CD4-positive, alpha-beta T cell treated with Interleukin-17A for 4 hours (primary cell): ENCODE results near the gene C16orf86.

Experiments
- DNase-seq: peaks from one replicate; pipeline ENCODE4 v3.0.0-alpha.2; 2020; ENCODE audit warnings: mixed read lengths

C16orf86 gene, protein sequence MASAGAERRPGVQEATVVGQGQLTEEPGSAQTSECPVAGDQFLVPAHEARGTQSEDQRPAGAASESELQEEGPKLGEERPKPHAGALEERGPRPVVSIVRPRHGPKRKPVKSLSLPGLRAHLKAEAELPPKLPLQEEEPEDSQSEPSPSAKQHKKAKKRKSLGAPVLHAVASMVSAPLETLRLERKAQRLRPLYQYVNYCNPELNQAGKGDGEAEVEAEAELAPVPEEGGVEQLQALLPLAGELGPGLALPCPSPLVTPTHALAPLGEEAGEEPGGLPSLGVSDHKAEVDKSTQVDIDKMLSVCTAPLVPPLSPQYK

DNA sequence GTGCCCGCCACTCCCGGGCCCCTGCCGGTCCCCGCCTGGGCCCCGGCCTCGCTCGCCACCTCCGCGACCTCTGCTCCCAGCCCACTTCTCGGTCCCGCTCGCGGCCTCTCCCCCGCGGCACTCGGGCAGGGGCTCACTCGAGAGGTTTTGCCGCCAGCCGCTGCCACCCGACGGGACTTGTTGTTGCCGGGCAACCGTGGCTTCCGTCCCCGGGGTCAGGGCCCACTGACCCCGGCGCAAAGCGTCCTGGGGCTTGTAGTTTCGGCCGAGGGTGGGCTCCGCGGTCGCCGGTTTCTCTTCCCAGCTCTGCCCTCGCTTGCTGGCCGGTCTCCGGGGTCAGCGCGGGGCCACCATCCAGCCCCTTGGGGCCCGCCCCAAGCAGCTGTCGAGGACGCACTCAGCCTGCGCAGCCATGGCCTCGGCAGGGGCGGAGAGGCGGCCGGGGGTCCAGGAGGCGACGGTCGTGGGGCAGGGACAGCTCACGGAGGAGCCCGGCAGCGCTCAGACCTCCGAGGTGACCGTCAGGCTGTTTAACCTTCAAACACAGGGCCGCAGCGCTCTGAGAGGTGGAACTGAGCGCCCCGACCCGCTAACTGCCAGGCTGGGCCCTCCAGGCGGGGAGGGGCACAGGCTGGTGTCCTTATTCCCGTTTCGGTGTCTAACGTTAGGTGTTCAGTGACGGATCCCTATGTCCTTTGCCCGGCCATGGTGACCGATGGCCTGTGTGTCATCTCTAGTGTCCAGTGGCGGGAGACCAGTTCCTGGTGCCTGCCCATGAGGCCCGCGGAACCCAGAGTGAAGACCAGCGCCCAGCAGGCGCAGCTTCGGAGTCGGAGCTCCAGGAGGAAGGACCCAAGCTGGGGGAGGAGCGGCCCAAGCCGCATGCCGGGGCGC lies at the start of gene C16orf86, which contains the start of gene ENKD1:
TSS of gene C16orf86 (plus strand) at position 256 of the 894 bp plus-strand sequence. CDS start at position 413, 157 bp downstream.
TSS of gene ENKD1 (minus strand) at position 192 of the 894 bp plus-strand sequence. CDS start 308 bp downstream, outside the sequence.
- DNase-seq = peak; percentile 89

DNA sequence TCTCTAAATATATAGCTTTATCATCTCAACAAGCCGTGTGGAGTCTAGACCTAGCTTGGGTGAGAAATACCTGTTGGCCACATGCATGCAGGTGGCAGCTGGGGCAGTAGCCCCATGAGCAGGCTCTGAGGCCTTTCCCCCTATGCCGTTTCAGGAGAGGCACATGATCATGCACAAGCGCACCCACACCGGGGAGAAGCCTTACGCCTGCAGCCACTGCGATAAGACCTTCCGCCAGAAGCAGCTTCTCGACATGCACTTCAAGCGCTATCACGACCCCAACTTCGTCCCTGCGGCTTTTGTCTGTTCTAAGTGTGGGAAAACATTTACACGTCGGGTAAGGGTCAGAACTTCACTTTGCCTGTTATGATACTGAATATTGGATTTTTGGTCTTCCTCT lies 38.4 kb upstream of the C16orf86 start:
- DNase-seq = no peak

DNA sequence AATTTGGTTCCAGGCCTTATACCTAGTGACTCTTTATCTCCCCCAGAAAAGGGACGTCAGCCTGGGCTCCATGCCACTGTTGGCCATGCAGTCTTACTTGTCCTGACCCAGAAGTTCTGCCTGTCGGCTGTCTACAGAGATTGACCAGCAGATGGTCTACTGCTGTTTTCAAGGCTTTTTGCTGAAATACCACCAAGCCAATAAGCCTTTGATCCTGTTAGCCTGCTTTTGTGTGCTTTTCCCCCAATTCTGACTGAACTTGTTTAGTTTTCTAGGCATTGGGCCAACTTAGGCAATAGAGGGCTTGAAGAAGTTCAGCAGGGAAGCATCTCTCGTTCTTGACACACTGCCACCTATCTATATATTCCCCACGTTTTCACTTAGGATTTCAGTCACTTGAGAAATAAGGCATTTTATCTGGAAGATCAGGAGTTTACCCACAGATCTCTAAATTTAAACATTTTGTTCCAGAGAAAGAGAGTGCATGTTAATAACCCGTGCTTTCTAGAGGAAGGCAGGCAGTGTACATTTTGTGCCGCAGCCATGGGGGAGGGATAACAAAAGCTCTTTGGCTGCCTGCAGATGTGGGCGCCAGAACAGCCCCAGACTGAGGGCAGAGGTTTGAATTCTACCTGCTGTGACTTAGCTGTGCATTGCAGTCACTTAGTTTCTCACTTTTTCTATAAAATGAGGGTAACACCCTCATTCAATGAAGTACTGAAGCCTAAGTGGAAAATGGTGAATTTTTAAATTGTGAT lies 34.0 kb upstream of the C16orf86 start:
- no peak for DNase-seq

DNA sequence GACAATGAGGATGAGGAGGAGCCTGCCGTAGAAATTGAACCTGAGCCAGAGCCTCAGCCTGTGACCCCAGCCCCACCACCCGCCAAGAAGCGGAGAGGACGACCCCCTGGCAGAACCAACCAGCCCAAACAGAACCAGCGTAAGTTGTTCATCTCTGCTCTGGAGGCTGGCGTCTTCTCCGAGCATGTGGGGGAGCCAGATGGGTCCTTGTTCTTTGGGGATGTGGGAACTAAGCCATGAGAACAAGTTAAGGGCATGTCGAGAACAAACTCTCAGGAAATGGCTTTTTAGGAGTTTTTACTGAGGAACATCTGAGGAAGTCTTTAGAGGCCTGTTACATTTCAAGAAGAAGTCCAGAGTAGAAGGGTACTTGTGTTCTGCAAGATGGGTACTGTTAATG lies 29.9 kb upstream of the C16orf86 start:
- no peak for DNase-seq

DNA sequence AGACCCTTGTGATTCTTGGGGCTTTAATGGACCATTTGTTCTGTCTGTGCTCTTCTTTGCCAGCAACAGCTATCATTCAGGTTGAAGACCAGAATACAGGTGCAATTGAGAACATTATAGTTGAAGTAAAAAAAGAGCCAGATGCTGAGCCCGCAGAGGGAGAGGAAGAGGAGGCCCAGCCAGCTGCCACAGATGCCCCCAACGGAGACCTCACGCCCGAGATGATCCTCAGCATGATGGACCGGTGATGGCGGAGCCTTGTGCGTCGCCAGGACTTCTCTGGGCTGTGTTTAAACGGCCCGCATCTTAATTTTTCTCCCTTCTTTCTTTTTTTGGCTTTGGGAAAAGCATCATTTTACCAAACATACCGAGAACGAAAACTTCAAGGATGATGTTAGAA lies 29.0 kb upstream of the C16orf86 start:
- no peak for DNase-seq

DNA sequence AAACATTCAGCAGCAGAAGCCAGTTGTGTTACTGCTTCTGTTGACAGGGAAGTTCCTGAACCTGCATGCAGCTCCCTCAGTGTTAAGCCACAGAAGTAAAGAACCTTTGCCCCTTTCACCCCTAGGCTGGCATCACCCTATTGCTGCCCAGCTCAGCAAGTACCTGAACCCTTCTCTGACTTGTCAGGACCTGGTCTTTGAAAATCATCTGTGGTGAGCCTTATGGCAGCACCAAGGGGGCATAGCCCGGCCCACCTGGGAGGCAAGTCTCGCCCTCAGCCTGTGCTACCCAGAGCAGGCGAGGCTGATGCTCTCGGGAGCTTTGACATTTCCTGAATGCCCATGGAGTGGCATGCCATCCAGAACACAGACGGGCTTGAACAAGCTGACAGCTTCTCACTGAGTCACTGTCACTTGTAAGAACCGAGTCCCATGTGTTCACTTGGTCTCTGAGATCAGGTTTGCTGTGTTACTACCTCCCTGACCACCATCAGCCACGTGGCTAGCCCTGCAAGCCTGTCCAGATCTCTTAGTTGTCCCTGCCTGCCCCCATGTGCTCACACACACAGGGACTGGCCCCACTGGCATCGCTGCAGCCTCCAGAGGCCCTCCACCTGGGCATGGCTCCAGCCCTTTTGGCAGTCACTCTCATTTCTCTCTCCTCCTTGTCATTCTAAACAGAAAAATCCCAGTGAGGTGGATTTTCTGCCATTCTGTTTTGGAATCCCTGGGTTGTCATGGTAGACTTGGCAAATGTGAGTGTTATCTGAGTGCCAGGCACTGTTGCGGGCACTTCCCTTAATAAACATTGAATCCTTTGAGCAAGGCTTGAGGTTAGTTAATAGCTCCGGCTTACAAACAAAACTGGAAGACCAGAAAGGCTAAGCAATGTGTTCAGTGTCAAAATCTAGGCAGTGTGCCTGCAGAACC lies 24.6 kb upstream of the C16orf86 start:
- DNase-seq = no peak

DNA sequence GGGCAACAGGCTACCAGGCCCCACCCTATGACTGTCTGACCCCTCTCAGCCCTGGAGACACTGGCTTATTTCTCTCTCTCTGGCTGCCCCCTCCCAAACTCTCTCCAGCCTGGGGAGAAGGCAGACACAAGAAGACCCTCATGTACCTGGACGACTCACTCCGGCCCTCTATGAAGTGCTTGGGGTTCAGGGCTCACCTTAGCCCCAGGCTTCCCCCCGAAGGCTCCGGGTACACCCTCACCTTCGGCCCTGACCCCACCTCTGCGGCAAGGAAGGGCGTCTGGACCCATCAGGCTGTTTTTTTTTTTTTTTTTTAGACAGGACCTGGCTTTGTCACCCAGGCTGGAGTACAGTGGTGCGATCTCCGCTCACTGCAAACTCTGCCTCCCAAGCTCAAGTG lies 22.6 kb upstream of the C16orf86 start:
- DNase-seq = no peak

DNA sequence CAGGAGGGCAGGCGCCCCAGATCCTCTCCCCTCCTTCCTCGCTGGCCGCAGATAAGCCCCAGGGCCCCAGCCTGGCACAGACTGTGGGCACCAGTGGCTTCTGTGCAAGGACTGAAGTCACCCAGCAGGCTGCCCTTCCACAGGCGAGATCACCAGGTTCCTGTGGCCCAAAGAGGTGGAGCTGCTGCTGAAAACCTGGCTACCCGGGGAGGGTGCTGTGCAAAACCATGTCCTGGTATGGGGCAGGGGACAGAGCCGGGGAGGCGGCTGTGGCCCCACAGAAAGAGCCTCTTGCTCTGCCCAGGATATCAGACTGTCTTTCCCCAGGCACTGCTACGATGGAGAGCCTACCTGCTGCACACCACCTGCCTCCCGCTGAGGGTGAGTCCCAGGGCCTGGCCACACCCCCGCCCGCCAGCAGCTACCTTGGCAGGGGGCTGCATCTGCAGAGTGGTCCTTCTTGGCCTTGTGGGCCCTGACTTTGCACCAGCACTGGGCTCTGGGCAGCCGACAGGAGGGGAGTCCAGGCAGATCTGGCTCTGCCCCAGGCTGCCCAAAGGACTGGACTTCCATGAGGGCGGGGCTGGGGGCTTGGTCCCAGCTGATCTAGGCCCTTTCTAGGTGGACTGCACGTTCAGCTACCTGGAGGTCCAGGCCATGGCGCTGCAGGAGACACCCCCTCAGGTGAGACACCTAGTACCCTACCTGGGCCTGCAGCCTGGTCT lies 21.1 kb upstream of the C16orf86 start:
- DNase-seq = peak; percentile 45

DNA sequence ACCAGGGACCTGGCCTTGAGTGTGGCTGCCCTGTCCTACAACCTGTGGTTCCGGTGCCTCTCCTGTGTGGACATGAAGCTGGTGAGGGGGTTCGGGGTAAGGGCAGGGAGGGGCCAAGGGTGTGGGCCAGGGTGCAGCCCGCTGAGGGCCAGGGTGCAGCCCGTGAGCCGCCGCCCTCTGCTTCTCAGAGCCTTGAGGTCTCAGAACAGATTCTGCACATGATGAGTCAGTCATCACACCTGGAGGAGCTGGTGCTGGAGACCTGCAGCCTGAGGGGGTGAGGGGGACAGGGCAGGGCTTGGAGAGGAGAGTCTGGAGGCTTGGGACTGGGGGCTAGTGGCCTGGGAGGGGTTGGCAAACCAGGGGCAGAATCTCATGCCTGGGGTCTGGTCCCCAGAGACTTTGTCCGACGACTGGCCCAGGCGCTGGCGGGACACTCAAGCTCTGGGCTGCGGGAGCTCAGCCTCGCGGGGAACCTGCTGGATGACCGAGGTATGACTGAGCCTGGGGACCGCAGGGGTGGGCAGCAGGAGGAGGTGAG lies 19.4 kb upstream of the C16orf86 start:
- DNase-seq = no peak

DNA sequence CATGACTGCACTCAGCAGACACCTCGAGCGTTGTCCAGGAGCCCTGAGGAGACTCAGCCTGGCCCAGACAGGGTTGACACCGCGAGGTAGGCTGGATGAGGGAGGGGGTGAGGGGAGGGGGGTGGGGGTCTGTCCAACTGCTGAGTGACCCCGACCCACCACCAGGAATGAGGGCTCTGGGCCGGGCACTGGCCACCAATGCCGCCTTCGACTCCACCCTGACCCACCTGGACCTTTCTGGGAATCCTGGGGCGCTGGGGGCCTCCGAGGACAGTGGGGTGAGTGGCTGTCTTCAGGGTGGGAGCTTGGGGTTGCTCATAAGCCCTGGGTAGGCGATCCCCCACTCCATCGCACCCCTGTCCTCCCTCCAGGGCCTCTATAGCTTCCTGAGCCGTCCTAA lies 18.9 kb upstream of the C16orf86 start:
- no peak for DNase-seq

DNA sequence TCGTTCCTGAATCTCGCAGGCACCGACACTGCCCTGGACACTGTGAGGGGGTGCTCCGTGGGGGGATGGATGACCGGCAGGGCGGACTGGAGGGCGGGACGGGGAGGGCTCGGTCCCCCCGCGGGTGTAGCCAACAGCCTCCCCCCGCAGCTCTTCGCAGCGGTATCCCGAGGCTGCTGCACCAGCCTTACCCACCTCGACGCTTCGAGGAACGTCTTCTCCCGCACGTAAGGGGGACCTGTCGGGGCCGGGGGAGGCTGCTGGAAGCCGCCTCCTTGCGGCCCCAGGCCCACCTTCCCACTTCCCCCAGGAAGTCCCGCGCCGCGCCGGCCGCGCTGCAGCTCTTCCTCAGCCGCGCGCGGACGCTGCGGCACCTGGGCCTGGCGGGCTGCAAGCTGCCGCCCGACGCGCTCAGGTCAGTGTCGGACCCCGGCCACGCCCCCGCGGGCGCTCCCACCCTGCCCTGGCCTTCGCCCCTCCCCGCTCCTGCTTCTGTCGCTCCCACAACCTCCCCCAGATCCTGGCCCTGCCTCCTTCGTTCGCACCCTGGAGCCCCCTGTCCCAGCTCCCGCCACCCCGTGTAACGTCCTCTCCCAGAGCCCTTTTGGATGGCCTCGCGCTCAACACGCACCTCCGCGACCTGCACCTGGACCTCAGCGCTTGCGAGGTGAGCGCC lies 18.4 kb upstream of the C16orf86 start:
- DNase-seq = no peak

DNA sequence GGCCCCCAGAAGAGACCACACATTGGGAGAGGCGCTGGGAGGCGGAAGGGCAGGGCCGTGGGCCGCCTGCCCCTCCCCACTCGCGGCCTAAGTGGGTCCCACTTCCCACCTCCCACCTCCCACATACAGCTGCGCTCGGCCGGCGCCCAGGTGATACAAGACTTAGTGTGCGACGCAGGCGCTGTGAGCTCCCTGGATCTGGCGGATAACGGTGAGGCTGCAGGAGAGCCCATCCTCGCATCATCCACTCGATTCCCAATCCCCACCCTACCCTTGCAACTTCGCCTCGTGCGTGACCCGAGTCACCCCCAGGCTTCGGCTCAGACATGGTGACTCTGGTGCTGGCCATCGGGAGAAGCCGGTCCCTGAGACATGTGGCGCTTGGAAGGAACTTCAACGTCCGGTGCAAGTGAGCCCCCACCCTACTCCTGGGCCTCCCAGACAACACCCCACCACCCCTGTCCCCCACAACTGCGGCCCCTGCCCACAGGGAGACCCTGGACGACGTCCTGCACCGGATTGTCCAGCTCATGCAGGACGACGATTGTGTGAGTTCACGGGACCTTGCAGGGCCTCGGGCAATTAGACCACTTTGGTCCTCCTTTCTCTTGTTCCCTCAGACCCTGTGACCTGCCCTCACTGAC lies 17.7 kb upstream of the C16orf86 start:
- DNase-seq = no peak

DNA sequence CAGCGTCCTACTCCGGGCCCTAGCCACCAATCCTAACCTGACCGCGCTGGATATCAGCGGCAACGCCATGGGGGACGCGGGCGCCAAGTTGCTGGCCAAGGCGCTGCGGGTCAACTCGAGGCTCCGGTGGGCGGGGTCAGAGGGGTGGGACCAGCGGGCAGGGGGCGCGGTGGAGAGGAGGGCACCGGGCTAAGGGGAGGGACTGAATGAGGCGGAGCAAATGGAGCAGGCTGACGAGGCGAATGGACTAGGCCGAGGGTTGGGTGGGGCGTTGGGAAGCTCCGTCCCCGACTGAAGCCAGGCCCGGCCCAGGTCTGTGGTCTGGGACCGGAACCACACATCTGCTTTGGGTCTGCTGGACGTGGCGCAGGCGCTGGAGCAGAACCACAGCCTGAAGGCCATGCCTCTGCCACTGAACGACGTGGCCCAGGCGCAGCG lies 17.1 kb upstream of the C16orf86 start:
- DNase-seq = no peak

DNA sequence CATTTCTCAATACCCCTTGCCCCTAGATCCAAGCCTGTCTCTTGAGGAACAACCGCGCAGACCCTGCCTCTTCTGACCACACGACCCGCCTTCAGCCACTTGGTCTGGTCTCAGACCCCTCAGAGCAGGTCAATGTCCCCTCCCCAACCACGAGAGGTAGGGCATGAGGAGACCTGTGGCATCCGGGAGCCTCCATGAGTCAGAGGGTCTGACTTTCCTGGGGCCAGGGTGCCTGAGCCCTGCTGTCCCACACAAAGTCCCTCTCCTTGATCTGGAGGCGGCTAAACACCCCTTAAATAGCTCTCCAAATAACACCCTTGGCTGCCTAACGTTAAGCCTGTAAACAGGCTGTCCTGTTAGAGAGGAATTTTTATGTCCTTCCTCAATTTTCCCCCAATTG lies 16.6 kb upstream of the C16orf86 start:
- DNase-seq = no peak

DNA sequence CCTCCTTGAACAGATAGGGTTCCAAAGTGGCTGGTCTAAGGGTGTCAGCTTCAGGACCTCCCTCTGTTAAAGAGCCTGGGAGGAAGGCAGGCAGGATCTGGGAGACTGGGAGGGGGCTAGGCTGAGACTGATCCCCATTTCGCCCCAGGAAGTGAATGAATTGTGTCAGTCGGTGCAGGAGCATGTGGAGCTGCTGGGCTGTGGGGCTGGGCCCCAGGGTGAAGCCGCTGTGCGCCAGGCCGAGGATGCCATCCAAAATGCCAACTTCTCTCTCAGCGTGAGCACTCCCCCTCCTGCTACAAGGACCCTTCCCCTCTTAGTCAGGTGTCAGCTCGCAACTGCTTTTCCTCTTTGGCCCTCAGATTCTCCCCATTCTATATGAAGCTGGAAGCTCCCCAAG lies 15.6 kb upstream of the C16orf86 start:
- no peak for DNase-seq

DNA sequence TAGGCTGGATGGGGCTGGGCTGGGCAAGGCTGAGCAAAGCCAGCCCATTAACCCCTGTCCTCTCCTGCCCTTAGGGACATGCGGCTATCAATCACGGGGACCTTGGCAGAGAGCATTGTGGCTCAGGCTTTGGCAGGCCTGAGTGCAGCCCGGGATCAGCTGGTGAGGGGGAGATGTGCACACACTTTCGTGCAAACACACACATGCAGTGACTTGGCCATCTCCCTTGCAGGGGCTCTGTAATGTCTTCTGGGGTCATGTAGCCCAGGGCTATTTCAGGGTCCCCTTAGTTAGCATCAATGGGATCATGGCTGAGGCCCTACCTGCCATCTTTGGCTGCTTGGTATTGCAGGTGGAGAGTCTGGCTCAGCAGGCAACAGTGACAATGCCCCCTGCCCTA lies 14.8 kb upstream of the C16orf86 start:
- no peak for DNase-seq

DNA sequence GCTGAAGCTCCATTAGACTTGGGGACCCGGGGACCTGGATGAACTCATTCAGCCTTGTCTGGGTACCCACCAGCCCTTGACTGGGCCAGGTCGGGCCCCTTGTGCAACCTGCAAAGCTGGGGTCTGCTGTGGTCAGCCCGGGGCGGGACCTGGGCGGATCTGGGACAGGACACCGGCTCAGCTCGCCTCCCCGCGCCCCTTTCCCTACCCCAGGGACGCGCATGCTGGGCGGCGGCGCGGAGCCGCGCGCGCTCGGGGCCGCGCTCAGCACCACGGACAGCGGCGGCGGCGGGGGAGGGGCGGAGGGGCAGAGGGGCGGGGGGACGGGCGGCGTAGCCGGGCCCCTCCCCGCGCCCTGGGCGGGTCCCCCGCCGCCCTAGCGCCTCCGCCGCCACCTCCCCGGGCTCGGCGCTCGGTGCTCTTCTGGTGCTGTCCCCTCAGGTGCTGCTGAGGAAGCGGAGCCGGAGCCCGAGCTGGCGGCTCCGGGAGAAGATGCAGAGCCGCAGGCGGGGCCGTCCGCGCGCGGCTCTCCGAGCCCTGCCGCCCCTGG lies 14.0 kb upstream of the C16orf86 start:
- no peak for DNase-seq

DNA sequence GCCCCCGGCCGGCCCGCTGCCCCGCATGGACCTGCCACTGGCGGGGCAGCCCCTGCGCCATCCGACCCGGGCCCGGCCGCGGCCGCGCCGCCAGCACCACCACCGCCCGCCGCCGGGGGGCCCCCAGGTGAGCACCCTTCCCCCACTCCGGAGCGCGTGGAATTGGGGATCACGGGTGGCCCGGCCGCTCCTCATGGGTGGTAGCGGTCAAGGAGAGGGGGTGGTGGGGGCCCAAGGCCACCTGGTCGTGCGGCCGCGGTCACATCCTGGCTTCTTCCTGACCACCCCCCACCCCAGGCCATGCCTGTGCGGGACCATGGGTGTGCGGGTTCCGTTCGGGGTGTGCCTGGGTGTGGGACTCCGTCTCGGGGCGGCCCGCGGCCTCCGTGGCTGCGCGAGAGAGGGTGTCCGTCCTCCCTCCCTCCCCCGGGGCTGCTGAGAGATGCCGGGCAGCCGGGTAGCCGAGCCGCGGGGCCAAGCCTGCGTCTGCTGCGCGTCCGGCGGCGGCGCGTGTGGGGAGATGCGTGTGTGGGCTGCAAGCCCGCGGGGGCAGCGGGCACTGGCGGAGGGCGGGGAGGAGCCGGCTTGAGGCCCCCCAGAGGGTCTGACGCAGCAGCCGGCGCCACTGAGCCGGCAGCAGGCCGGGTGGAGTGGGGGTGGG lies 13.4 kb upstream of the C16orf86 start:
- no peak for DNase-seq

DNA sequence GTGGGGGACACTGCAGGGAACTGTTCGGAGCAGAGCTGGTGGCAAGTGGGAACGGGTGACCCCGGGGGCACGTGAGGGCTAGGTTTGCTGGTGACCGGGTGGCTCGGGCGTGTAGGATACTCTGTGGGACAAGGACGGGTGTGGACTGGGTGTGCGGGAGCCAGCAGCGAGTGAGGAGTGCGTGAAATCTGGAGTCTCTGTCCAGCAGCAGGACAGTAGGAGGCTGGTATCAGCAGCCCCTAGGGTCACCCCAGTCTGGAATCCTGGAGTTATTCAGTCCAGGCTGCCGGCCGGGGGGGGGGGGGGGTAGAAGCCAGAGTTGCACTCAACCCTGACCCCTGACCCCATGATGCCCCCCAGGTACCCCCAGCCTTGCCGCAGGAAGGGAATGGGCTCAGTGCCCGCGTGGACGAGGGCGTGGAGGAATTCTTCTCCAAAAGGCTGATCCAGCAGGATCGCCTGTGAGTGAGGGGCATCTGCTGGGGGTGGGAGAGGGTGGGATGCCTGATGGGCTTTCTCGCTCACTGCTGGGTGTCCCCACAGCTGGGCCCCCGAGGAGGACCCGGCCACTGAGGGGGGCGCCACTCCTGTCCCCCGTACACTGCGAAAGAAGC lies 12.7 kb upstream of the C16orf86 start:
- DNase-seq = no peak
